ENCODE data around the gene ZNF536. TPM values are rescaled to one million over a fixed set of nuclear protein-coding genes. Genes with fewer than 3 reads are reported as not detected.

ZNF536 gene
- total and polyA plus RNA-seq, 7 donors, result under 0.01 to 8.9 (median 3.8) TPM

DNA sequence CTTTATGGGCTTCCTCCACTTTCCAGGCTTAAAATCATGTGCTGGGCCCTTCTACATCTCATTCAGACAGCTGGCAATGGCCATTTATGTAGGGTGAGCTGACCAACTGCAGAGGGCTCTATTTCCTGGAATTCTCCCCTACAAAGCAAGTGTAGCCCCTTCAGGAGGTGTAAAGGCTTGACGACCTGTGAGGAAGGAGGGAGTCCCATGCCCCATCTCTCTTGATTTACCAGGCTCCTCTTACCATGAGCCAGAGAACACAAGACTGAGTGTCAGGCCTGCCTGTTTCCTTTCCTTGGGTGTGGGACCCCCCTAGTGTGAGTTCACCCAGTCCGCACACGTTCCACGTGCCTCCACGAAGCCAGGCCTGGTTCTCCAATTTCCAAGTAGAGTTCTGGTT is 16.6 kb downstream of the ZNF536 start:
- peaks cover 0 to 8% (median 0%) of the 10 kb centered on the region in 3 donors for H3K27me3 ChIP-seq
- no peak for TF ChIP-seq POLR2AphosphoS5 (IDR thresholded peaks at IDR 0.05)
- TF ChIP-seq EP300 (IDR thresholded peaks at IDR 0.05), result no peak
- no peak for TF ChIP-seq POLR2A (IDR thresholded peaks at IDR 0.05)
- no peak for TF ChIP-seq CTCF (IDR thresholded peaks at IDR 0.05)
- intact Hi-C loops (cut with DNase I), result no loop called here
- no peaks in the 10 kb centered on the region for H3K4me1 ChIP-seq
- WGBS, 2 donors, result 85 to 87% methylated on average over 5 of the region's 5 CpGs
- H3K36me3 ChIP-seq, result no peaks in the 10 kb centered on the region
- no peak overlapping the region for H3K27ac ChIP-seq
- no peaks in the 10 kb centered on the region for H3K9me3 ChIP-seq
- no peak overlapping the region for H3K4me3 ChIP-seq
- DNase-seq, result no peak

DNA sequence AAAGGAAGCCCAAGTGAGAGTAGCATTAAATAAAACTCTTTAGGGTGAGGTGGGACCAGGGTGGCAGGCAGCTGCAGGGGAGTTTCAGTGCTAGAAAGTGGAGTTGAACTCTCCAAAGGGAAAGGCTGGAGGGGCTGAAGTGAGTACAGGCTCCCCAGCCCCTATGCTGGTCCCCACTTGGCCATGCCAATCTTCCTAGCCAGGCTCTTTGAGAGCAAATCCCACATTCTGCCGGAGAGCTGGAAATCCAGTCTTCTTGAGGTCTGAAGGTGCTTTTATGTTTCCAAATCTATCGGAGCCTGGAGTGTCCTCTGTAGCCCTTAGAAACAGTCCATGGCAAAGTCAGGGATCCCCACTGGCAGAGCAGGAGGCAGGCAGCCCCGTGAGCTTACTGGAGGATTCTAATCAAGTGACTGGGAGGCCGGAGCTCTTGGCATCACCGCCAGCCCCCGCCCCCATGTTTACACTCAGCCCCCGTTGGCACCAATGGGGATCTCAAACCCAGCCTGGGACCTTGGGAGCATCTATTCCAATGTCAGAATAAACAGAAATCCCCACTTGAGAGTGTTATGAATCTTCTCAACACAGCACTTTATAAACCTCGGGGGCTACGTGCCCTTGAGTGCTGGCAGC is 18.3 kb downstream of the ZNF536 start:
- no peak for TF ChIP-seq POLR2AphosphoS5 (IDR thresholded peaks at IDR 0.05)
- TF ChIP-seq CTCF (IDR thresholded peaks at IDR 0.05), result no peak
- TF ChIP-seq POLR2A (IDR thresholded peaks at IDR 0.05), result no peak
- no peak for TF ChIP-seq EP300 (IDR thresholded peaks at IDR 0.05)
- Histone ChIP-seq H3K27ac (no peak overlapping the region), H3K36me3 (no peaks in the 10 kb centered on the region), H3K4me1 (no peaks in the 10 kb centered on the region), H3K4me3 (no peak overlapping the region), H3K27me3 (peaks cover 0 to 8% (median 0%) of the 10 kb centered on the region in 3 donors), H3K9me3 (no peaks in the 10 kb centered on the region)
- WGBS, 2 donors, result 74 to 75% methylated on average over 9 of the region's 9 CpGs
- intact Hi-C loops (cut with DNase I), result no loop called here
- DNase-seq, result no peak

GRCh38 chr19:30391052-30391451 is 18.9 kb downstream of the ZNF536 start:
- 84 to 86% methylated on average over 5 of the region's 5 CpGs for WGBS, 2 donors
- no peaks in the 10 kb centered on the region for H3K9me3 ChIP-seq
- no peak overlapping the region for H3K4me3 ChIP-seq
- H3K4me1 ChIP-seq, result no peaks in the 10 kb centered on the region
- H3K27me3 ChIP-seq, result peaks cover 0 to 8% (median 0%) of the 10 kb centered on the region in 3 donors
- TF ChIP-seq EP300 (IDR thresholded peaks at IDR 0.05), result no peak
- no peaks in the 10 kb centered on the region for H3K36me3 ChIP-seq
- DNase-seq, result no peak
- H3K27ac ChIP-seq, result no peak overlapping the region
- intact Hi-C loops (cut with DNase I), result no loop called here

- H3K36me3 ChIP-seq, result no peaks in the 10 kb centered on the region
- TF ChIP-seq POLR2A (IDR thresholded peaks at IDR 0.05), result no peak
- no peak for TF ChIP-seq EP300 (IDR thresholded peaks at IDR 0.05)
- no peaks in the 10 kb centered on the region for H3K9me3 ChIP-seq
- peaks cover 0 to 9% (median 0%) of the 10 kb centered on the region in 3 donors for H3K27me3 ChIP-seq
- H3K27ac ChIP-seq, result no peak overlapping the region
- intact Hi-C loops (cut with DNase I), result no loop called here
- no peak for DNase-seq
- 55 to 68% methylated on average over 19 of the region's 19 CpGs for WGBS, 2 donors
- no peak overlapping the region for H3K4me3 ChIP-seq
- H3K4me1 ChIP-seq, result no peaks in the 10 kb centered on the region
Observed at GRCh38 chr19:30391554-30392551, 19.7 kb downstream of the ZNF536 start.

GRCh38 chr19:30393046-30393445 is 20.9 kb downstream of the ZNF536 start:
- Histone ChIP-seq H3K27me3 (peaks cover 0 to 12% (median 0%) of the 10 kb centered on the region in 3 donors), H3K4me1 (no peaks in the 10 kb centered on the region), H3K27ac (no peak overlapping the region), H3K36me3 (no peaks in the 10 kb centered on the region), H3K9me3 (no peaks in the 10 kb centered on the region), H3K4me3 (no peak overlapping the region)
- no peak for DNase-seq
- TF ChIP-seq POLR2A (IDR thresholded peaks at IDR 0.05) (no peak), EP300 (IDR thresholded peaks at IDR 0.05) (no peak), CTCF (IDR thresholded peaks at IDR 0.05) (no peak), POLR2AphosphoS5 (IDR thresholded peaks at IDR 0.05) (no peak)
- WGBS, 2 donors, result 75 to 80% methylated on average over 5 of the region's 5 CpGs
- intact Hi-C loops (cut with DNase I), result no loop called here

Measured in sigmoid colon (tissue), 7 donors.